SK-N-DZ (cell line): Measurements from ENCODE around the gene TMEM126A. TPM values are rescaled to one million over a fixed set of nuclear protein-coding genes. Genes with fewer than 3 reads are reported as not detected.
"Not testable (repeated sequence)": the region's sequence is repeated elsewhere in the genome, so short reads cannot be mapped to it uniquely, and the experiment has no call there.

Source experiments
- DNase-seq: peaks from one replicate; pipeline ENCODE4 v3.0.0-alpha.2; 2015; ENCODE audit warnings: low spot score
- polyA plus RNA-seq, 2 experiments: library from polyadenylated mRNA; depleted of rRNA; stranded (reverse); fragments of >200 nt; gene quantifications; 2 replicates each; pipeline ENCODE4 v1.2.3, GENCODE V29; 2014

The TMEM126A gene
- 58.8 and 65.7 TPM in 2 replicates for polyA plus RNA-seq (2014; cell fraction: cytosol; rRNA removed)
- 31.6 and 46.0 TPM in 2 replicates for polyA plus RNA-seq (2014; cell fraction: nucleus; rRNA removed)

DNA sequence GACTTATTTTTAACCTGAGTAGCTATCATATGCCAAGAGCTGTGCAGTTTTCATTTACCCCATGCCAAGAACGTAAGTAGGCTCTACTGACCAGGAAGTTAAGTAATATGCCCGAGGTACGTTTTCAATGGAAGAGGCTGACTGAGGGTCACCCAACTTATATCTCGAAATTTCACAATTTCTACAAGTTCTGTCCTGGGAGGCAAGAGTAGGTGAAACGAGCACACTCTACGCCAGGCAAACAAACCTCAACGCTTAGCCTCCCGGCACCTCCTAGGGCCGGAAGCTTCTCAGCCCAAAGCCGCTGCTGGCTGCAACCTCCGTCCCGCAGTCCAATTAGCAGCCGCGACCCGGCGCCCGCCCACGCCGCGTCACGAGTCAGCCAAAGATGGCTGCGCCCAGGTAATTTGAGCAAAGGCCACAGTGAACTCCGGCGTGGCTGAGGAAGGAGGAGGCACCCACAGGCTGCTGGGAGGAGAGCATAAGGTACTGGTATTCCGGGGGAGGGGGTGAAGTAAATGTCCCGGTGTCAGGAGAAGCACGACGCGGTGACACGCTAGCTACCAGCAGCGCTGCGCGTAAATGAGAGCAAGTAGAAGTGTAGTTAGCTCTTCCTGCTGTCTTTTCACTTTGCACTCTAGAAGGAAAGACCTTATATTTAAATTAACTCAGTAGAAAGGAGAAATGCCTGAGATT, at the start of gene TMEM126A:
Gene TMEM126A (plus strand): TSS at position 364 of the 696 bp plus-strand sequence. CDS start 2,289 bp downstream, outside the sequence.
- DNase-seq = peak; percentile 91

DNA sequence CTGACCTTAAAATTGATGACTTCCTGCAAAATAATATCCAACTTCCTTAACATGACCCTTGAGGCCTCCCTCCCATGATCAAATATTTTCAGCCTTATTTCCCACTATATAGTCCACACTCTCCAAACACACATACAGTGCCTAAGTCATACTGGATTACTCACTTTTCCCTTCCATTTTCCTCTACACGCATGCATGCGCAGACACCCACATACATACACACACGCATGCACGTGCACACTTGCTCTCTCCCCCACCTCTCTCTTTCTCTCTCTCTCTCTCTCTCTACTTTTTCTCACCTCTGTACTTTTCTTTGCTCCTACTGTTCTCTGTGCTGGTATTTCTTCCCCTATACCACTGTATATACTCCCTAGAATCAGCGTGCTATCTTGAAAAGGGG, 48.7 kb upstream of the TMEM126A start:
- DNase-seq = no peak

DNA sequence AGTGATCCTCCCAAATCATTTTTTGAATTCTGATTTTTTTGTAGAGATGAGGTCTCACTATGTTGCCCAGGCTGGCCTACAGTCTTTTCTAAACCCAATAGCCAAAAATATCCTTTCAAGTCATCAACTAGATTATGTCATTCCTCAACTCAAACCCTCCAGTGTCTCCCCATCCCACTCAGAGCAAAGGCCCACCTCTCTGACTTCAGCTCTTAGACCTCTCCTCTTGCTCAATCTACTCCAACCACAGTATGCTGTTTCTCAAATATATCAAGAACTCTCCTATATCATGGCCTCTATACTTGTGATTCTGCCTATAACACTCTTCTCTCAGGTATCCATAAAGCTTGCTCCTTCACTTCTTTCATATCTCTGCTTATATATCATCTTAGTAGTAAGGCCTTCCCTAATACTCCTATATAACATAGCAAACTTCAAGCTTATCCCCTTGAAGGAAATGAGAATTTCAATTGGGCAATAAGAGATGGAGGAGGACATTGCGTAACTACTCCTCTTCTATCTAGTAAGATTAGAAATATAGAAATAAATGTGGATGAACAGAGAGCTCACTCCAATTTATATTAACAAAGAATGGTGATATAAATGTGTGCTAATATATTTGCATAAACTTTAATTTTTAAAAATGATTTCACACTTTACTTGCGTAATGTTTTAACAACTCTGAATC, 45.1 kb upstream of the TMEM126A start:
- DNase-seq = no peak

DNA sequence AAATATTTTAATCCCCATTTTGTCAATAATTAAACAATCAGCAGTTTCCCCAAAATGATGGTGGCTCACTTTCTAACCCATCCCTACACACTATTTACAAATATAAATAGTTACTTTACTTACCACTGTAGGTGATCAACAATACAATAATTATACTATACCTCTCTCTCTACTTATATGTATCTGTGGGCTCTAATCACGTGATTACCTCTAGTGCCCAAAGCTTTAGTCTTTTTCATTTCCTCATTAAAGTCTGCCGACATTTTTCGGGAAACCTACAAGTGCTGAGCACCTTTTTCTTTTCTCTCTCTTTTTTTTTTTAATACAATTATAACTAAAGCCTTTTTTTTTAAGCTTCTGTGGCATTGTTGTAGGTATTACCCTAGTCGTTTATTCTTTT, 44.5 kb upstream of the TMEM126A start:
- DNase-seq = no peak

DNA sequence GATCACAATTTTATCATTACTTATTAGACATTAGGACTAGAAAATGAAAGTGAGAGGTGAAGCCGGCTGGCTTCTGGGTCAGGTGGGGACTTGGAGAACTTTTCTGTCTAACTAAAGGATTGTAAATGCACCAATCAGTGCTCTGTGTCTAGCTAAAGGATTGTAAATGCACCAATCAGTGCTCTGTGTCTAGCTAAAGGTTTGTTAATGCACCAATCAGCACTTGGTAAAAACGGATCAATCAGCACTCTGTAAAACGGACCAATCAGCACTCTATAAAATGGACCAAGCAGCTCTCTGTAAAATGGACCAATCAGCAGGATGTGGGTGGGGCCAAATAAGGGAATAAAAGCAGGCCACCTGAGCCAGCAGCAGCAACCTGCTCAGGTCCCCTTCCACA, 41.5 kb upstream of the TMEM126A start:
- not testable (repeated sequence) for DNase-seq

DNA sequence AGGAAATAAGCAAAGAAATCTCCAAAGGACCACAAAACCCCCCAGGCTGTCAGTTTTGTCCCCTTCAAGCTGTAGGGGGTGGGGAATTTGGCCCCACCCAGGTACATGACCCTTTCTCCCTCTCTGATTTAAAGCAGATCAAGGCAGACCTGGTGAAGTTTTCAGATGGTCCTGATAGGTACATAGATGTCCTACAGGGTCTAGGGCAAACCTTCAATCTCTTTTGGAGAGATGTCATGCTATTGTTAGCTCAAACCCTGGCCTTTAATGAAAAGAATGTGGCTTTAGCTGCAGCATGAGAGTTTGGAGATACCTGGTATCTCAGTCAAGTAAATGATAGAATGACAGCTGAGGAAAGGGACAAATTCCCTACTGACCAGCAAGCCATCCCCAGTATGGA, 39.1 kb upstream of the TMEM126A start:
- DNase-seq = not testable (repeated sequence)

DNA sequence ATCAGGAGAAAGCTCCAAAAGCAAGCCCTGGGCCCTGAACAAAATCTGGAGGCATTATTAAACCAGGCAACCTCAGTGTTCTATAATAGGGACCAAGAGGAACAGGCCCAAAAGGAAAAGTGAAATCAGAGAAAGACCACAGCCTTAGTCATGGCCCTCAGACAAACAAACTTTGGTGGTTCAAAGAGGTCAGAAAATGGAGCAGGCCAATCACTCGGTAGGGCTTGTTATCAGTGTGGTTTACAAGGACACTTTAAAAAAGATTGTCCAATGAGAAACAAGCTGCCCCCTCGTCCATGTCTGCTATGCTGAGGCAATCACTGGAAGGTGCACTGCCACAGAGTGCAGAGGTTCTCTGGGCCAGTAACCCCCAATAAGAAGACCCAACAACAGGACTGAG, 38.5 kb upstream of the TMEM126A start:
- not testable (repeated sequence) for DNase-seq

DNA sequence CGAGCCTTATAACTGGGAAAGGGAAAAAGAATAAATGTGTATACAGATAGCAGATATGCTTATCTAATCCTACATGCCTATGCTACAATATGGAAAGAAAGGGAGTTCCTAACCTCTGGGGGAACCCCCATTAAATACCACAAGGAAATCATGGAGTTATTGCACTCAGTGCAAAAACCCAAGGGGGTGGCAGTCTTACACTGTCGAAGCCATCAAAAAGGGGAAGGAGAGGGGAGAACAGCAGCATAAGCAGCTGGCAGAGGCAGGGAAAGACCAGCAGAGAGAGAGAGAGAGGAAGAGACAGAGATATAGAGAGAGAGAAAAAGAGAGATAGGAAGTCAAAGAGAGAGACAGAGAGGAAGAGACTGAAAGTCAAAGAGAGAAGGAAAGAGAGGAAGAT, 36.1 kb upstream of the TMEM126A start:
- not testable (repeated sequence) for DNase-seq

DNA sequence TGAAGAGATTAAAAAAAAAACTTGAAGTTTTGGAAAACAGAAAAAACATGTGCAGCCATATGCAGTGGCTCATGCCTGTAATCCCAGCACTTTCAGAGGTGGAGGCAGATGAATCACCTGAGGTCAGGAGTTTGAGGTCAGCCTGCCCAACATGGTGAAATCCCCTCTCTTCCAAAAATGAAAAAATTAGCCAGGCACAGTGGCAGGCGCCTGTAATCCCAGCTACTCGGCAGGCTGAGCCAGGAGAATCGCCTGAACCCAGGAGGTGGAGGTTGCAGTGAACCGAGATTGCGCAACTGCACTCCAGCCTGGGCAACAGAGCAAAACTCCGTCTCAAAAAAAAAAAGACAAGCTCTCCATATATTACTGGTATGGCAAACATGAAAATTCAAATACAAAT, 28.3 kb upstream of the TMEM126A start:
- DNase-seq = no peak

DNA sequence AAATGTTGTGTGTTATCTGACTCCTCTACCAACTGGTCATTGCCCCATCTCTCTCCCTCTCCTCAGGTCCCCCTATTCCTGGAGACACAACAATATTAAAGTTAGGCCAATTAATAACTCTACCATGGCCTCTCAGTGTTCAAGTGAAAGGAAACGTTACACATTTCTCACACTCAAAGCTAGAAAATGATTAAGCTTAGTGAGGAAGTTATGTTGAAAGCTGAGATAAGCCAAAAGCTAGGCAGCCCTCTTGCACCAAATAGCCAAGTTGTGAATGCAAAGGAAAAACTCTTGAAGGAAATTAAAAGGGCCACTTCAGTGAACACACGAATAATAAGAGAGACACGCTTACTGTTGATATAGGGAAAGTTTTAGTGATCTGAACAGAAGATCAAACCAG, 27.5 kb upstream of the TMEM126A start:
- no peak for DNase-seq

DNA sequence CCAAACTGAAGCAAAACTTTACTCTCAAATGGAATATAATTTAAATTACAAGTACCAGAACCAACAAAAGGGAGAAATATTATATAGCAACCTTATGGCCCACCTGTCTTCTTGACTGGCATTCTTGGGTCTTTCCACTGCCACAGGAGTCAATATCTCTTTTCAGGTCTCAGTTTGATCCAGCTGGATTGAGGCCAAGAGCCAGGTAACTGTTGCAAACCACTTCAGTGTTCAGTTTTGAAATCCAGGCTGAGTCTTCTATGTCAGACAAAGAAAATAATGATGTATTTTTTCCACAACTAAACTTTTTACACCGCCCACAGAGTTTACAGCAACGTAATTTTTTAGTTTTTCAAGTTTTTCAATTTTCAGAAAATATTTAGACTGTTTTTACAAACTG, 21.3 kb upstream of the TMEM126A start:
- DNase-seq = no peak

DNA sequence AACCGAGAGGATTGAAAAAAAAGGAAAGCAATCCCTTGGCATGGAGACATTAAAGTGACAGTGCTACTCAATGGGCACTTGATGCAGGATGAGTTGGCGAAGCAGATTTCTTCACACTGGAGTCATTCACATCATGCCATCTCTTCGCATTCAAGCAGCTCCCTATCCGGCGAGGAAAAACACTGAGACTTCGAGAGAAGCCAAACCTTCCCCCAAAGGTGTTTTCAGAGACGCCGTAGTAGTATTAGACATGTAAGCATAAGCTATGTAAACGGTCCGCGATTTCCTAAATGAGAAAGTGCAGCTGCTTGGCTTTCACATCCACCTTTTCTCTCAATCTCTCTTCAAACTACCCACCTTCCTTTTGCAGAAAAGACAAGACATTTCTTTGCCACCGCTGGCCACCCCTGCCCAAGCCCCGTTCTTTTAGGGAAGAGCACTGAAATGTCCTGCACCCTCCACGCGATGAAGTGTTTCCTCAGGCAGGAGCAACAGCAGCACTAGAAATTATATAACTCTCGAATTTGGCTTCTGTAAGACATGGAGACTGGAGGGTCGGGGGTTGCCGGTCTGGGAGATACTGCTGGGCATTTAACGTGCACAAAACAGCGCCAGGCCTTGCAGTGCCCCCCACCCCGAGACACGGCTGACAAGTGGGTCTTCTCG, 20.3 kb upstream of the TMEM126A start, which contains the start of gene DLG2:
Gene DLG2 (minus strand): TSS at position 13 of the 666 bp plus-strand sequence.
- DNase-seq = peak; percentile 32

DNA sequence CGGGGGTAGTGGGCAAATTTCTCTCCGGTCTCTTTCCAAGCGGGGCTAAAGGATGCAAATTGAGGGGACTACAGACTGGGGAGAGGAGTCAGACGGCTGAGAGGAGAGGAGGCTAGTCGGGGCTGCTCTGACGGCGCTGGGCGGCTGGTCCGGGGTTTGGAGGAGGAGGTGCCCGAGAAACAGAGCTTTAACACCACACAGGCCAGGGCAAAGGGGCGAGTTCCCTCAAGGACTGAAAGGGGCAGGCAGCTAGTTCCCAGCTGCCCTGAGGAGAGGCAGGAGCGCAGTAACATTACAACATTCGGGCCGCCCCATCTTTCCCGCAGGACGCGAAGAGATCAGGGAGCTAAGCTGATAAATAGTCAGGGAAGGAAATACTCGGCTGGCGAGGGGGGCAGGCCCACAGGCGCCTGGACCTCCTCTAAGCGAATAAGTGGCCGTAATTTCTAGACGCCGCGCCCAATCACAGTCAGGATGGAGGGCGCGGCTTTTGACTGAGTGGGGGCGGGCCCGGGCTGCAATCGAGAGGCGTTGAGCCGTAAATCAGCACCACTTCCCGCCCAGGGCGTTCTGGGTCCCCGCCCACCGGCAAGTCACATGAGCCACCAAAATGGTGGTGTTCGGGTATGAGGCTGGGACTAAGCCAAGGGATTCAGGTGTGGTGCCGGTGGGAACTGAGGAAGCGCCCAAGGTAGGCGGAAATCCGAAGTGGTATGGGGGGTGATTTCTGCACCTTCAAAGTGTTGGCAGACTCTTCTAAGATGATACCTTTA, 19.6 kb upstream of the TMEM126A start, which contains the start of gene TMEM126B:
Gene TMEM126B (plus strand): TSS at position 596 of the 773 bp plus-strand sequence. CDS start 15 bp downstream, at position 611.
- peak; percentile 98 for DNase-seq

DNA sequence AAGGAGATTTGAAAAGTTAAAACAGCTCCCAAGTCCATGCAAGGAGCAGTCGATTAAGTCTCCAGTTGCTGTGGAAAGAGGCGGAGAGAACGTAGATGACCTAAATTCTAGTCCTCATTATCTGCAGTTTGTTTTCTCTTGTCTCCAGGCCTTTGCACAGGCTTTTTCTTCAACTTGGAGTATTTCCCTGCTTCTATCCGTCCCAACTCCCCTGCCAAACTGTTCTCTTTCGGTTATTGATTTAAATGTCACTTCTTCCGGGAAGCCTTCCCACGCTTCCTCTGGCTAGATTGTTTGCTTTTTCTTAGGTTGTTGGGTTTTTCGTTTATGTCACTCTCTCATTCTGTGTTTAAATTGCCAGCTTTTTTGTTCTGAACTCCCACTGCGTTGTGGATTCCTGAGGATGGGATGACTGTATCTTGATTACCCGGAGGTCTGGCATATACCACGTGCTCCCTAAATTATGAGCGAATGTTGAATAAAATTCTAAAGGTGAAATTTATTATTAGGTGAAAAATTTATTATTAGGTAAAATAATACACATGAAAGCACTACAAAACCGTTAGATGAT, 18.9 kb upstream of the TMEM126A start:
- DNase-seq = no peak

DNA sequence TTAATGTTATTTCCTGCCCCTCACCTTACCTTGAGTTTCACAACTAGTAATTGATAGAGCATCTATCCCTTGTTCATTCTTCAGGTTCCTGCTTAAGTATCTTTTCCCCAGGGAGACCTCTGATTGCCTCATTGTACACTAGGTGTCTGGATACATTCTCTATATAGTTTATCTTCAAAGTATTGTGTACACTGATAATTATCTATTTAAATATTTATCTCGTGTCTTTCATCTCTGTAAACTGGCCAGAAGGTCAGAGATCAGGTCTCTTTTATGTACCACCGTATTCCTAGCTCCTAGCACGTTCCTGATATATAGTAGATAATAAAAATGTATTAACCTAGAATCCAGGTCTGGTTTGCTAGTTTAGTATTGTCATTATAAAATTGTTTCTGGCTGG, 13.0 kb upstream of the TMEM126A start:
- DNase-seq = no peak

DNA sequence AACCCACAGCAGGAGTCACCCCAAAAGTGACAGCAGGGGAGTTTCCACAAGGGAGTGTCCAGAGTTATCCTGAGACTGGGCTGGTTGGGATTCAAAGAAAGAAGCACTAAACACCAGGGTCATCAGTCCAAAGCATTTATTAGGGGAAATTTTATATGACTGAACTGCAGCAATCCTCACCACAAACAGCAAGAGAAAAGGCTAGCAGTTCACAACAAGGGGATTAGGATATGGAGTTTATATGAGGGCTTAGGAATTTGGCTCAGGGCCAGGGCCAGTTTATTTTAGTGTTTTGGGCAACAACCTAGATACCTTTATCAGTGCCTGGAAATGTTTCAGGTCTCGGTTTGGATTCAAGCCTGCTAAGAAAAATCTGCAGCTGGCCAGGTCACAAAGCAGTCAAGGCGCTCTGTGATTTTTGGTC, 4.6 kb upstream of the TMEM126A start:
- no peak for DNase-seq

DNA sequence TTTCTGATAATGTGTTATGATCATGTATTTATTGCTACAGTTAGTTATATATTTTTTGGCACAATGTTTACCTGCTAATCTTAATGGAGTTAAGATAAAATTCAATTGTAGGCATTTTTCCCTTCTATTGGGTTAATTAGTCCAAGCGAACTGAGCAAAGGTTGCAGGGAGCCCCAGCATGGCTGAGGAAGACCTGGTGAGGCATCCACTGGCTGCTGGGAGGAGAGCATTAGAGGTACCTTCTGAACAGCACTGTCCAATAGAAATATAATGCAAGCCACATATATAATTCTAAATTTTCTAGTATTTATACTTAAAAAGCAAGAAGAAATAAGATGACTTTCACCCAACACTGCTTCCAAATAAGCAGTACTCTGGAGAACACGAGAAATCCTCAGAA, 689 bp upstream of the TMEM126A start:
- DNase-seq = no peak

DNA sequence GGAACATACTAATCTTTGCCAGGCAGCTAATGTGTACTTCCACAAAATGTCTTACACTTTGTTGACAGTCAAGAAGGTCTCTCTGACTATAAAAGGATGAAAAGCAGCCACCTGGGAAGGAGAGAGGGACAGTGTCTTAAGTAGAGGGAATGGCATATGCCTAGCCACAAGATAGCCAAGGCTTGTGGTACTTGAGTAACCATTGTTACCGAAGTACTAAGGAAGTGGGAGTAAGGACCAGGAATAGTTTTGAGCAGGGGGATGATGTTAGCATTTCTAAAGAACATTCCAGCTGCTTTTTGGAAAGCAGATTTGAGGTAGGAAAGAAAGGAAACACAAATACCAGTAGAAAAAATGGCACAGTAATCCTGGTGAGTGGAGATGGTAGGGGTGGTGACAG, 3.4 kb downstream of the TMEM126A start:
- no peak for DNase-seq

DNA sequence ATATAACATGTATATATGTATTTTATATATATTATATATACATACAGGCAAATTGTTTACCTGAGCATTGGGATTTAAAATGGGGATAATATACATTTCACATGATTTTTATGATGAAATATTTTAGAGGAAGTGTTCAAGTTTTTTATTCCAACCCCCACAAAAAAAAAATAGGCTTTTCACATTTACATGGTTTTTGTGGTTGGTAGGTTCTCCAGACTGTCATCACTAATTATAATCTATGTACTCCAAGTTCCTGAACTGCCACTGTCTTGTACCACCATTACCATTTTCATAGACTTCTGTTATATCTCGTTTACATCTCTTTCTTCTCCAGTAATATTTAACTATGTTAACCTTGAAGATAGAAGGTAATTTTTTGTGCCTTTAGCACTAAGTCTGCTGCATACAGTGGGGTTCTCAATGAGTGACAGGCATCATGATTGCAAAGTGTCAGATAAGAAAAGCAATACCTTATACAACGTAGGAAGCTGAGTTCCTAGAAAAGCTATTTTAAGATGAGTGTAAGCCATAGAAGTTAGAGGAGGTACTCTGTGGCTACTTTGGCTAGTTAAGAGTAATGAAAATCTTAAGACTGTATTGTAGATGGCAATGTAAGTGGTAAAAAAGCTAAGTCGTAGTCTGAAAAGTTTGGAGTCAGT, 5.2 kb downstream of the TMEM126A start:
- DNase-seq = no peak

DNA sequence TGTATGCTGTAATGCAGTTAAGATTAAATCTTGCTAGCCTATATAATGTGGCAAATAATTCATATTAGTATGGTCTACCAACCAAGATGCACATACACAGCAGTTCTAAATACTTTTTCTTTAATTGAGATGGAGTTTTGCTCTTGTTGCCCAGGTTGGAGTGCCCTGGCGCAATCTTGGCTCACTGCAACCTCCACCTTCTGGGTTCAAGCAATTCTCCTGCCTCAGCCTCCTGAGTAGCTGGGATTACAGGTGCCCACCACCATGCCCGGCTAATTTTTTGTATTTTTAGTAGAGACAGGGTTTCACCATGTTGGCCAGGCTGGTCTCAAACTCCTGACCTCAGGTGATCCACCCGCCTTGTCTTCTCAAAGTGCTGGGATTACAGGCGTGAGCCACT, 6.6 kb downstream of the TMEM126A start:
- not testable (repeated sequence) for DNase-seq

DNA sequence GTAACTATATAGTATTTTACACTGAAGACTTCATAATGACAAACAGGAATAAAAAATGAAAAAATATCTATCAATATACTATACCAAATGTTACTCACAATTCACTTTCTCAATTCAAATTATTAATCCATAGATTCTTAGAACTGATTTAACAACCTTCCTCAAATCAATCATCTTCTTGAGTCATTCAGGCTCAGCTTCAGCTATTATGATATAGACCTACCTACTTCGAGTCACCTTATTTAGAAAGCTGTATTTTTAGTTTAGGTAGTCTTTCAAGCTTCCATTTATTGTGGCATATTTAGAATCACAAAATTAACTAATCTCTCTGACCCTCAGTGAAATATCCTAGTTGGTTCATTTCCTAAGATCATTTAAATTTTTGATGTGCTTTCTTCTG, 9.0 kb downstream of the TMEM126A start:
- DNase-seq = no peak
